Peyer's patch (tissue), 4 donors: ENCODE results near the gene TRIM63.

Experiments used
- CTCF ChIP-seq, 6 experiments: fragments of 450-650 bp in 4 of 6; fragments of 200-600 bp in 2 of 6; sonication (generic) in 1 of 6; IDR thresholded peaks; one replicate each; pipeline ENCODE4 v1.5.1; 2017 to 2019; ENCODE audit warnings: antibody characterized with exemption in 6 of 6, mild to moderate bottlenecking in 3 of 6, moderate library complexity in 1 of 6
- POLR2A ChIP-seq, 2 donors: fragments of 450-650 bp; IDR thresholded peaks; one replicate each; pipeline ENCODE4 v1.5.1; 2017; ENCODE audit warnings: antibody characterized with exemption in 2 of 2, mild to moderate bottlenecking in 2 of 2, moderate library complexity in 2 of 2

GRCh38 chr1:26112407-26112775 lies 45.0 kb upstream of the TRIM63 start:
- TF ChIP-seq CTCF (IDR thresholded peaks at IDR 0.05) (no peak), POLR2A (IDR thresholded peaks at IDR 0.05) (no peak)
